GM19468 (cell line): ENCODE data around the gene EXD3.
"Not testable (repeated sequence)": the region's sequence is repeated elsewhere in the genome, so short reads cannot be mapped to it uniquely, and the experiment has no call there.

ENCODE experiments used
- ATAC-seq: cut with Tn5 transposase; IDR thresholded peaks from one replicate; pipeline ENCODE4 v1.9.1; 2021; ENCODE audit warnings: mild to moderate bottlenecking, moderate library complexity, moderate number of reproducible peaks; ENCODE audit not compliant: unreplicated experiment; ENCODE audit errors: extremely low read depth

Gene EXD3

GRCh38 chr9:137266585-137267453 lies 156.1 kb downstream of the EXD3 start:
- no peak for ATAC-seq

DNA sequence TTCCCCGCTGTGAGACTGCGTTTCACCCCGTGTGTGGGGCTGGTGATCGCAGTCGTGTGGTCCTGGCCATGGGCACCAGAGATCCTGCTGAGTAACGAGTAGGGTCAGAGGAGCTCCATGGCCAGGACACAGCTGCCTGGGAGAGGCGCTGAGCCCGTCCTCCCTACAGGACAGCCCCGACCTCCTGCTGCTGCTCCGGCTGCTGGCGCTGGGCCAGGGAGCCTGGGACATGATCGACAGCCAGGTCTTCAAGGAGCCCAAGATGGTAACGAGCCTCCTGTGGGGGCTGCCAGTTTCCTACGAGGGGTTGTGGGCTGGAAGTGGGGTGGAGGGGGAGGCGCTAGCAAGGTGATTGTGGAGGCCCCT lies 156.8 kb downstream of the EXD3 start:
- no peak for ATAC-seq

- ATAC-seq: no peak
Measured at GRCh38 chr9:137265496-137266161, 157.3 kb downstream of the EXD3 start.

- ATAC-seq: no peak
Measured at GRCh38 chr9:137264067-137264466, 158.9 kb downstream of the EXD3 start.

GRCh38 chr9:137263506-137263905 lies 159.5 kb downstream of the EXD3 start:
- ATAC-seq: no peak

GRCh38 chr9:137262909-137263285 lies 160.1 kb downstream of the EXD3 start:
- no peak for ATAC-seq

DNA sequence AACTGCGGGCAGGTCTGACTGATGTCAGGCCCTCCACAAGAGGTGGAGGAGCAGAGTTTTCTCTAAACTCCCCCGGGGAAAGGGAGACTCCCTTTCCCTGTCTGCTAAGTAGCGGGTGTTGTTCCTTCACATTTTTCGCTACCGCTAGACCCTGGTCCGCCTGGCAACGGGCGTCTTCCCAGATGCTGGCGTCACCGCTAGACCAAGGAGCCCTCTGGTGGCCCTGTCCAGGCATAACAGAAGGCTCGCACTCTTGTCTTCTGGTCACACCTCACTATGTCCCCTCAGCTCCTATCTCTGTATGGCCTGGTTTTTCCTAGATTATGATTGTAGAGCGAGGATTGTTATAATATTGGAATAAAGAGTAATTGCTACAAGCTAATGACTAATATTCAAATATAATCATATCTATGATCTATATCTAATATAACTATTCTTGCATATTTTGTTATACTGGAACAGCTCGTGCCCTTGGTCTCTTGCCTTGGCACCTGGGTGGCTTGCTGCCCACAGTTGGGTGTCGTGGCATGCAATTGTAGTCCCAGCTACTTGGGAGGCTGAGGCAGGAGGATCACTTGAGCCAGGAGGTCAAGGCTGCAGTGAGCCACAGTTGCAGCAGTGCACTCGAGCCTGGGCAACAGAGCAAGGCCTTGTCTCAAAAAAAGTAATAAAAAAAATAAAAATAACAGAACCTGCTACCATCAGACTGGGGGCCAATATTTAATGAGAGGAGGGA lies 160.6 kb downstream of the EXD3 start:
- not testable (repeated sequence) for ATAC-seq
